GOT3 (cell line): ENCODE data around the gene COPS8.

Experiments used
- DNase-seq: peaks from one replicate; lab custom pipeline; 2025; ENCODE audit warnings: mixed read lengths; lab: John Stamatoyannopoulos, UW

The COPS8 gene

DNA sequence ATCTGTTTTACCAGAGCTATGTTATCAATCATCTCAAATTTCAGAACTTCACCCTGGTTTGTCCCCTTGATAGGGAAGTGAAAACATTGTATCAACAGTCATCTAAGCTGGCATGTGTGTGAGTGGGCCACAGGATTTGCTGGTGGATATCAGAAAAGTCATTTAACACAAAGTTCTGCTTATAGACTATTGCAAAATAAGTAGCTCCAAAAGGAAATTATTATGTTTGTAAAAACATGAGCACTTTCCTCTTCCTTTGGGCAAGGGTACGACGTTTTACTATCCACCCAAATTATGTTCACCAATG, 20.7 kb upstream of the COPS8 start:
- DNase-seq: no peak

GRCh38 chr2:237066396-237066795, 19.3 kb upstream of the COPS8 start:
- DNase-seq: no peak

GRCh38 chr2:237068005-237068576, 17.6 kb upstream of the COPS8 start:
- DNase-seq: no peak

DNA sequence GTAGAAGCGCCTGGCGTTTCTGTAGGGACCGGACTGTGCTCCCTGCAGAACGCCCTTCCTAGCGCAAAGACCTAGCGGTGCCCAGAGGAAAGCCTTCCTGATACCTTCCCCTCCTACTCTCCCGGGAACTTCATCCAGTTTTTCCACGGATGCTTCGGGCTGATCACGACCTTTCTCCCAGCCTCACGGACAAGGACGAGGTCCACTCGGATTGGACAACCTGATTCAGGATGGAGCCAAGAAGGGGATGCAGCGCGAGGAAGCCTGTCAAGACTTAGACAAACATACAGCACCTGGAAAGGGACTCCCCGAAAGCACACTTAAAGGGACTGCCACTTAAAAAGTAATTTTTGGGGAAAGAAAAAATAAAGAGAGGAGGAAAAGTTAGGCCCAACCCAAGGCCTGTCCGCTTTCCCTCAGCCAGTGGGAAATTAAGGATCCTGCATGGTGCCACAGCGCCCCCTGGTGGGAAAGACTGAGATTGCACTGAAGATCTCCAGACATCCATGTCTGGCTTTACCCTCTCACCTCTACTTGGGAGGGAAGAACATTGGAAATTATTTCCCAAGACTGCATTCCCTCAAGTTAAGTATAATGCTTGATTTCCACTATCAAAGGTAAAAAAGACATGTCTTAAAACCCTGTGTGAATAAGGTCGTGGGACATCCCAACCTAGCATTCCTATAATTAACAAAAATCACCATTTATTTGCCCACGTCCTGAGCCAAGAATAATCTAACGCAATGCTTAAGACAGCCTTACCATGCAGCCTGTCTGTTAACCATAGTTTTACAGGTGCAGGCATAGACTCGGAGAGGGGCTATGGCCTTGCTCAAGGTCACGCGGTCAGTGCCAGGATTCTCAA, 13.4 kb upstream of the COPS8 start:
- DNase-seq: no peak

DNA sequence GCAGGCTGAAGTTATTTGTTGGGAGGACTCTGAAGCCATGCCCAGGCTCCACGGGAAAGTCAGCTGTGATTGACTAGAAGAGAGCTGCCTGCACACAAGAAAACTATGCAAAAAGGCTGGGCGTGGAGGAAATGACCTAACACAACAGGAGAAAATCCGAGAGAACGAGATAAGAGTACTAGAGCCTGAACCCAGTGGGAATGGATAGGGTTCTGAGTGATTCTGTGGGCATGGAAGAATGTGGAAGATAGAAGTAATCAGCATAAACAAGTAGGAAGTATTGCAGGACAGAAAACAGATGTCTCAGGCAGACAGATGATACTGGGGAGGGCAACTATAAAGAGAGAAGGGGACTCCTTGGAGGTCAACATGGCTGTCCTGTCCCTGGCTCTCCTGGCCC, 12.1 kb upstream of the COPS8 start:
- no peak for DNase-seq

DNA sequence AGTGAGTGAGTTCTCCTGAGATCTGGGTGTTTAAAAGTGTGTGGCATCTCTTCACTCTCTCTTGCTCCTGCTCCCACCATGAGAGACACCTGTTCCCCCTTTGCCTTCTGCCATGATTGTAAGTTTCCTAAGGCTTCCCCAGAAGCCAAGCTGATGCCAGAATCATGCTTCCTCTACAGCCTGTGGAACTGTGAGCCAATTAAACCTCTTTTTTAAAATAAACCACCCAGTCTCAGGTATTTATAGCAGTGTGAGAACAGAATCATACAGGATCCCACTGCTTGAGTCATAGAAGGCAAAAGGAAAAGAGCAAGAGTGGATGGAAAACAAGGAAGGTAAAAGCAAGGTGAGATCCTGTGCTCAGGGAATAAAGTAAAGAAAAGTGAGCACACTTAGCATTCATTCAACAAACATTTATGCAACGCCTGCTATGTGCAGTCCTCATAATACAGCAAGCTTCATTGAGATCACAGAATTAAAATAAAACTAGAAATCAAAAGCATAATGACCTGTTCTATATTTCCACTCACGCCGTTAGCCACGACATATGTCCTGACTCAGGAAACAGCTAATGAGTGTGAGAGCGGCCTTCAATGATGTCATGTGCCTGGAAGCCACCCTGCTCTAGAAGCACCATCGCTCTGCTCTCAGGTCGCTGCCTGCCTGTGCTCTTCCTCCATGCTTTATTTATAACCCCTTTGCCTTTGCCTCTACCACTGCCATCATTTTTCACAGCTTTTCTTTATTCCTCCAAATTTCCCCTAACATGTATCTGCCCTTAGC, 11.3 kb upstream of the COPS8 start:
- DNase-seq: no peak

DNA sequence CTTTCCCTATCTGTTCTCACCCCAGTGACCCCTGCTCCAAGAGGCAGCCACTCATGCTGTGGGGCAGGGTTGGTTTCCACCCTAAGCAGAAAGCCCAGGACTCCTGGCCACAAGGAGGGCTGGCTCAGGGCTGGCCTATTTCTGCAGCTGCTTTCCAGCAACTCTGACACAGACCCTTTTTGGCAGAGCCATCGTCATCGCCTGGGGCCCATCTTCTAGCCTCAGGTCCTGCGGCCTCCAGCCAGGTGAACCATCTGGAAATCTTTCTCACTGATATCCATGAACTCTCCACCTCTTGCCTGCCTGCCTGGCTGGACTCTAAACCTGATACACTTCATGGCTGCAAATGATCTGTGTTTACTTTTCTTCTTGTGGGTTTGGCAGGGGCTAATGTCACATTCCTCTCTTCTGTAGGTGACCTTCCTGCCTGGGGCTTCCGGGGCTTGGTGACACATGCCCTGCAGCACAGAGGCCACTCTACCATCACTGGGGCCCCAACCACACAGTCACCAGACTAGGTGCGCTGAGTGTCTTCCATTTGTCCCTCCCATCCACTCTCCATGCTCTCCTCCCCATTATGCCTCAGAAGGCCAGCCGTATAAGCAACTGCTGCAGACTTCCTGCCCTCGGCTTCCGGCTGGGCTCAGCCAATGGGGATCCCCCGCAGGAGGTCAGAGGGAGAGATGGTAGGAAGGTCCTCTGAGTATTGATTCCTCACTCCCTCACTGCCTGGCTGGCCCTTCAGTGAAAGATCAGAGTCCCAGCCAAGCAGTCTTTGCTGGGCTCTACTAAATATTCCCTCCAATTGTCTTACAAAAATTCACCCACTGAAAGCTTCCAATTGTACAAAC, 9.7 kb upstream of the COPS8 start:
- DNase-seq: no peak

DNA sequence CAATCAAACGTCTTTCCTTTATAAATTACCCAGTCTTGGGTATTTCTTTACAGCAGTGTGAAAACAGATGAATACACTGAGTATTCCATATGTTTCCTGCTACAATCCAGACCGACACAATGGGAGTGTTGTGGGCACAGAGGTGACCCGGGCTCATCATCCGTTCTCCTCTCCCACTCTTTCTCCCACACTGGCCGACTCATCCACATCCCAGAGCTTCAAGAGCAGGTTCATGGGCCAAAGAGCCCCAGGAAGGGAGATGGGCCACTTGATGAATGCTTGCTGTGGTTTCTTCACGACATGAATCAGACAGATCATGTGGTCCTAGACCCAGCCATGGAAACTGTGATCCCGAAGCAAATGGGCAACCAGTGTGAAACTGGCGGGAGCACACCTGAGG, 4.1 kb upstream of the COPS8 start:
- no peak for DNase-seq

DNA sequence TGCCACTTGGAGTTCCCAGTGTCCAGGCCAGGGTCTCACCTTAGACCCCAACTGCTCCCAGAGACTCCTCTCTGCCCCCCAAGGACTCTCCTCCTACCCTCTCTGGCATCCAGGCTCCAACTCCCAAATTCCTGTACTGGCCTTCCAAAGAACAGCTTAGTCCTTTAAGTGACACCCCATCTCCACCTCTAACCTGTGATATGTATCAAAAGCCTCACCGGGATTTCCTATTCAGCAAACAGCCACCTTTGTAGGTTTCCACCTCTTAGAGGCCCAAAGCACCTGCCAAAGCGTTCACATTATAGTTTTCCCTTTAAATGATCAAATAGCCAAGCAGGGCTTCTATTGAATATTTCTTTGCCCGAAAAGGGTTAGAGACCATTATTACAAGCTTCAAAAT, 2.7 kb upstream of the COPS8 start:
- DNase-seq: no peak

GRCh38 chr2:237084444-237084843, 1.2 kb upstream of the COPS8 start:
- no peak for DNase-seq

DNA sequence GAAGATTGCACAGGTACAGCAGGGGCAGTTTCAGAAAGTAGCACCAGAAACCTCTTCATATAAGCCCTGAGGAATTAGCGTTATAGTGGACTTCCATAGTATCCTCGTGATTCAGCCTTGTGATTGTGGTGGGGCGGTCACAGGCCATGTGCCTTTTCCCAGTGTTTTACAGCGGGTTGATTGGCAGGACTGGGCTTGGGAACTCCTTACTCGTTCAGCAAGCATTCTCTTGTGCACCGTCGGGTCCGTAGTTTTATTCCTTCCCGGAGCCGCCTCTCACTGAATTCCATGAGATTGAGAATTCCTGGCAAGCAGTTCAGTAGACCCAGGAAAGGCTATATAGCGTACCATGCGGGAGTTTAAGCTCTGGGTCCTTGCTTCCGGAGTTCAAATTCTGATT, 5.2 kb downstream of the COPS8 start:
- DNase-seq: no peak

- no peak for DNase-seq
Observed at GRCh38 chr2:237091779-237092436, 6.2 kb downstream of the COPS8 start.

- DNase-seq: no peak
Observed at GRCh38 chr2:237092506-237092905, 6.8 kb downstream of the COPS8 start.

GRCh38 chr2:237092920-237093781, 7.5 kb downstream of the COPS8 start:
- DNase-seq: no peak

DNA sequence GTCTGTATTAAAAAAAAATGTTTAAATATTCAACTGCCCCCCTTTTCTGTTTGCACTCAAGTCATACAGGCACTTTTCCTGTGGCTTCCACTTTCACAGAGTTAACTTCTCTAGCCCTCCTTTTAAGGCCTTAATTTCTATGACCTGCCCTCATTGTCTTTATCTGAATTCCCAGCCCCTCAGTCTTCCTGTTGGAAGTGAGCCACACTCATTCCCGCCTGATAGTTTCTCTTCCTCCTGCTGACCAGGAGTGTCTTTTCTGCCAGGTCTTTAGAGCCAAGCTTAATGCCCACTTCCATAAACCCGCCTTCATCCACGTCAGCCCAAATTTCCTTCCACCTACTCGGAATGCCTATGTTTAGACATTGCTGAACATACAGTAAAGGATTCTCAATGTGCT, 10.5 kb downstream of the COPS8 start:
- no peak for DNase-seq

- no peak for DNase-seq
Observed at GRCh38 chr2:237096911-237097310, 11.2 kb downstream of the COPS8 start.

GRCh38 chr2:237097326-237097910, 11.7 kb downstream of the COPS8 start:
- no peak for DNase-seq

DNA sequence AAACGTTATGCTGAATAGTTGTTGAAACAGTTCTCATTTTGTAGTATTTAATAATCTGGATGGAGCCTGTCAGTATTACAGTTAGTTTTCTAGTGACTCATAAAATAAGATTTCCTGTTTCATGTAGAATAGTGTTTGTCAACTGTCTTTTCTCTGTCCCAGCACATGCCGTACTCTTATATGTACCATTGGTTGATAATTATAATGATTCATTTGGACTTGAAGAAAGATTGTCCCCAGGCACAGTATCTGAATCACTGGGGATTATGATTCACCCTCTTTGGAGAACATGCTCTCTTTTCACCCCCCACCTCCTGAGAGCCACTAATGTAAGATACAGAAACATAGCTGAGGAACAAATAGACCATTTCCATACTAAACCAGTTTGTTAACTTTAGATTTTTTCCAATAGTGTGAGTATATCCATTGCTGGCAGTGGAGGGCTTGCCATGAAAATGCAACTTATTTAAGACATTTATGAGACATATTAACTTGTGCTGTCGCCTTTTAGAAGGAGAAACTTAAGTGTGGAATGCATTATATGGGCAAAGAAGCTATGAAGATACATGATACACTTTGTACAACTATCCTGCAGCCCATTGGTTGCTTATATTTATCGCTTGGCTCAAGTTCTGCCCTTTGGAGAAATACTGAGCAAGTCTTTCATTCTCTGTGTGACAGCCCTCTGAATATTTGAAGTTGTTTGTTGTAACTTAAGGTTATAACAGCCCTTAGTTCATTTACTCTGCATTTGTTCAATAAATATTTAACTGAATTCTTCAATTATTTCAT, 12.4 kb downstream of the COPS8 start:
- no peak for DNase-seq

DNA sequence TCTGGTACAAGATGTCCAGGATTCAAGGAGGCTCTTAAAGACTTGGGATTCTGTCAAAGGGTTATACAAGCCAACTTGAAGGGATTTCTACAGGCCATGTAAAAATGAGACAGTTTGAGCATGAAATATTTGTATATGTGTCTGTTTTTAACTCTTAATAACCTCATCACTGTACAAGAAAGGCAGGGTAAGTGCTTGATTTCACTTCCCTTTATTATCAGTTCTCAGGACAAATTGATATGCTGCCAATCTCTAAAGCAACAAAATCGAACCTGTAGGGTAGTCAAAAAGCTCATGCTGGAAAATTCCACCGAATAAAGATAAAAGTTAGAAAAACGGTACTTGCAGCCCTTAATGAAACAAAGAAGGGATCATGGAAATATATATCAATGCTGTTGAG, 14.1 kb downstream of the COPS8 start:
- no peak for DNase-seq
